Transverse colon (tissue), 4 donors: ENCODE data around the gene FCAR. TPM values are rescaled to one million over a fixed set of nuclear protein-coding genes. Genes with fewer than 3 reads are reported as not detected.
"Not testable (repeated sequence)": the region's sequence is repeated elsewhere in the genome, so short reads cannot be mapped to it uniquely, and the experiment has no call there.

ENCODE experiments used
- DNase-seq: peaks from one replicate; pipeline ENCODE4 v3.0.0-alpha.2; 2019
- H3K27ac ChIP-seq, 4 donors: fragments of 200-600 bp; sonication (generic); 2 replicates each; pipeline ENCODE4 v1.5.1; 2016 to 2018; ENCODE audit warnings: inconsistent platforms in 4 of 4
- H3K27me3 ChIP-seq: fragments of 200-600 bp; sonication (generic); 2 replicates; pipeline ENCODE4 v1.5.1; 2017; ENCODE audit warnings: inconsistent platforms
- H3K36me3 ChIP-seq, 4 donors: fragments of 200-600 bp; sonication (generic); 2 replicates each; pipeline ENCODE4 v1.5.1; 2017 to 2019; ENCODE audit warnings: inconsistent platforms in 4 of 4
- H3K4me1 ChIP-seq, 4 donors: fragments of 200-600 bp; sonication (generic); 2 replicates each; pipeline ENCODE4 v1.5.1; 2017 to 2020; ENCODE audit warnings: inconsistent platforms in 4 of 4
- H3K4me3 ChIP-seq, 4 donors: fragments of 200-600 bp; sonication (generic); 1 replicate in 1 of 4; 2 replicates in 3 of 4; pipeline versions ENCODE4 v1.5.1 to v1.6.1; 2017 to 2019; ENCODE audit warnings: inconsistent platforms in 4 of 4
- H3K9me3 ChIP-seq, 2 donors: fragments of 200-600 bp; sonication (generic); 2 replicates each; pipeline ENCODE4 v1.5.1; 2017 to 2019; ENCODE audit warnings: inconsistent platforms in 2 of 2
- EP300 ChIP-seq: sonication (generic); formaldehyde crosslinking; IDR thresholded peaks from one replicate; pipeline ENCODE4 v1.6.1; 2017; ENCODE audit warnings: antibody characterized with exemption, low read depth
- POLR2A ChIP-seq: fragments of 450-650 bp; IDR thresholded peaks from one replicate; pipeline ENCODE4 v1.6.1; 2016; ENCODE audit warnings: antibody characterized with exemption, mild to moderate bottlenecking, moderate library complexity
- POLR2AphosphoS5 ChIP-seq, 3 donors: sonication (generic); formaldehyde crosslinking; IDR thresholded peaks; one replicate each; pipeline ENCODE4 v1.6.1; 2016; ENCODE audit warnings: antibody characterized with exemption in 3 of 3
- WGBS, 2 donors: methylation state at CpG; one replicate each; pipeline ENCODE4 v1.1.5; 2018; ENCODE audit warnings: low coverage in 1 of 2; 5-methylcytosine and 5-hydroxymethylcytosine counted together
- in situ Hi-C, 4 donors: fragments of 200-750 bp; cut with MboI; loops; one replicate each; pipeline versions ENCODE4 v1.15.0 to v1.15.1; 2017; ENCODE audit warnings: low sequenced_read_pairs in 3 of 4, low pct_ligation_motif_present in 1 of 4, low pct_unique_long_range_greater_than_20kb in 1 of 4
- intact Hi-C: fragments of 100-400 bp; cut with DNase I; formaldehyde crosslinking; loops from one replicate; pipeline ENCODE4 v1.15.1; 2023; ENCODE audit warnings: low total_unique reads
- total RNA-seq, 4 donors: library from RNA; depleted of rRNA; stranded (reverse); fragments of >200 nt; gene quantifications; one replicate each; pipeline ENCODE4 v1.1.0, GENCODE V29; 2016
- TF ChIP-seq, protein P1 (sequence below), 5 experiments: fragments of 200-600 bp in 3 of 5; fragments of 450-650 bp in 2 of 5; sonication (generic) in 3 of 5; IDR thresholded peaks; 1 replicate in 2 of 5; 2 replicates in 3 of 5; pipeline ENCODE4 v1.5.1; 2016 to 2017; ENCODE audit warnings: antibody characterized with exemption in 5 of 5, inconsistent platforms in 3 of 5, mild to moderate bottlenecking in 2 of 5, moderate library complexity in 1 of 5

Gene FCAR
- total RNA-seq, 4 donors from 2014 or later = not detected

DNA sequence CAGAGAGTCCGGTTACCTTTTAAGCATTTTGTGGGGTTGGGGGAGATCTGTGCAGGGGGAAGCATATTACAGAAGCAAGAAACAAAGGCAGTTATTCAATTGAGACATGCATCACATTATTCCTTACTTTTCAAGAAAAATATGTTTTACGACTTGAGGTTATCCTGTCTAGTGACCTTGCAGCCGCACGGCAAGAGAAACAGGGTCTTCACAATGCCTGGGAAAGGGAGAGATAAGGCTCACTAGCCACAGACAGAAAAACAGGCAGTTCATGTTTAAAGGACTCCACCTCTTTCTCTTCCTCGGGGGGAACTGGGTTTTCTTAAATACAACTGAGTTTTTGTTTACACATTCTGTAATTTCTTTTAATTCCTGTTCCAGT, 31.4 kb downstream of the FCAR start:
- no peak for TF ChIP-seq EP300
- TF ChIP-seq, protein P1, sequence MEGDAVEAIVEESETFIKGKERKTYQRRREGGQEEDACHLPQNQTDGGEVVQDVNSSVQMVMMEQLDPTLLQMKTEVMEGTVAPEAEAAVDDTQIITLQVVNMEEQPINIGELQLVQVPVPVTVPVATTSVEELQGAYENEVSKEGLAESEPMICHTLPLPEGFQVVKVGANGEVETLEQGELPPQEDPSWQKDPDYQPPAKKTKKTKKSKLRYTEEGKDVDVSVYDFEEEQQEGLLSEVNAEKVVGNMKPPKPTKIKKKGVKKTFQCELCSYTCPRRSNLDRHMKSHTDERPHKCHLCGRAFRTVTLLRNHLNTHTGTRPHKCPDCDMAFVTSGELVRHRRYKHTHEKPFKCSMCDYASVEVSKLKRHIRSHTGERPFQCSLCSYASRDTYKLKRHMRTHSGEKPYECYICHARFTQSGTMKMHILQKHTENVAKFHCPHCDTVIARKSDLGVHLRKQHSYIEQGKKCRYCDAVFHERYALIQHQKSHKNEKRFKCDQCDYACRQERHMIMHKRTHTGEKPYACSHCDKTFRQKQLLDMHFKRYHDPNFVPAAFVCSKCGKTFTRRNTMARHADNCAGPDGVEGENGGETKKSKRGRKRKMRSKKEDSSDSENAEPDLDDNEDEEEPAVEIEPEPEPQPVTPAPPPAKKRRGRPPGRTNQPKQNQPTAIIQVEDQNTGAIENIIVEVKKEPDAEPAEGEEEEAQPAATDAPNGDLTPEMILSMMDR (IDR thresholded peaks at IDR 0.05) = no peak
- no peak for TF ChIP-seq POLR2AphosphoS5 (IDR thresholded peaks at IDR 0.05)
- TF ChIP-seq POLR2A = no peak
- Histone ChIP-seq H3K4me1 (no peaks in the 10 kb centered on the region), H3K9me3 (no peaks in the 10 kb centered on the region), H3K4me3 (no peak overlapping the region), H3K27ac (no peak overlapping the region), H3K36me3 (no peaks in the 10 kb centered on the region), H3K27me3 (no peaks in the 10 kb centered on the region)
- in situ Hi-C loops (no loop called here), intact Hi-C loops (no loop called here)
- no peak for DNase-seq
- WGBS, 2 donors = 42 to 48% methylated on average over 5 of the region's 5 CpGs

DNA sequence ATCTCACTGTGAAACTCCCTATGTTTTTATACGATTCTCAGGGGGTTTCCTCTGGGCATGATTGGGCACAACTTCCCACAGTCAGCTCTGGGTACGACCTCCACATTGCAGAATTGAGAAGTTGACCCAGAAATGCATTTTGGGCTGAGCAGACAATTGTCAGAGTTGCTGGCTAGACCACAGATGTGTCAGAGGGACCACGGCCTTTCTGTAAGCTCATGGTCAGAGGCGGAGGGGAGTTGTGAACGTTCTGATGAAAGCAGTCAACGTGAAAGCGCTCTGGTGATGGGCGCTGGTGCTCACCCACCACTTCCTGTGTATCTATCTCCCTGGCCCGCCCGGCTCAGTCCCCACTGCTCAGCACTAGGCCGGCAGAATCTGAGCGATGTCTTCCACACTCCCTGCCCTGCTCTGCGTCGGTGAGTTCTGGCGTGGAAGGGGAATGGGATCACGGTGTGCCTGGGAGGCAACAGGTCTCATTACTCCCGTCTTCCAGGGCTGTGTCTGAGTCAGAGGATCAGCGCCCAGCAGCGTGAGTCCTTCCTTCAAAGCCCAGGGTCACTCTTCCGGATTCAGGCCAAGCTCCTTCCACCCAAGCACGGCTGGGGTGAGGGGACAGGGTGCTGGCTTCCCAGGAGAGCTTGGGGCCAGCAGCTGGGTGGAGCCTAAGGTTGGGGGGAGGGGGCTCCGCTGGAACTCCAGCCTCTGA, 31.9 kb downstream of the FCAR start, which contains the start of gene NCR1:
Gene NCR1 (plus strand): TSS at position 346 of the 709 bp plus-strand sequence. CDS start 40 bp downstream, at position 386.
- H3K4me1 ChIP-seq = no peaks in the 10 kb centered on the region
- intact Hi-C loops = no loop called here
- no peaks in the 10 kb centered on the region for H3K27me3 ChIP-seq
- no peak within 1 kb of the TSS for H3K27ac ChIP-seq
- WGBS, 2 donors = 41 to 47% methylated on average over 2 to 22 of the region's 22 CpGs
- in situ Hi-C loops = no loop called here
- no peak for DNase-seq
- H3K36me3 ChIP-seq = no peaks in the 10 kb centered on the region
- TF ChIP-seq, protein P1 (IDR thresholded peaks at IDR 0.05) = no peak
- no peak within 1 kb of the TSS for H3K4me3 ChIP-seq
- no peaks in the 10 kb centered on the region for H3K9me3 ChIP-seq

DNA sequence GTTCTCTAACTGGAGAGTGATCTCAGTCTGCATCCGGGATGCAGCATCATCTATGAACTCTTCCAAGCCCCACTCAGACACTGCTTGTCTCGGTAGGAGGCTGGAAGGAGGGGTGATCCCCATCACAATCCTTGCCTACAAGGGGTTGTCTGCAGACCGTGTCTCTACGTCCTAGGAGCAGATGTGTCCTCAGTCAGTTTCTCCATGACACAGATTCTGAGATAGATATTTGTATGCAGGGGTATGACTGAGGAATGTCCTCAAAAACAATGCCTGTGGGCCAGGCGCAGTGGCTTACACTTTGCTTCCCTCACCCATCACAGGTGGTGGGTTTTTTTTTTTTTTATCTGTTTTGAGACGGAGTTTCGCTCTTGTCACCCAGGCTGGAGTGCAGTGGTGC, 32.8 kb downstream of the FCAR start:
- TF ChIP-seq, protein P1 (IDR thresholded peaks at IDR 0.05) = no peak
- TF ChIP-seq POLR2AphosphoS5 (IDR thresholded peaks at IDR 0.05) (no peak), EP300 (no peak), POLR2A (no peak)
- DNase-seq = no peak
- no peak overlapping the region for H3K4me3 ChIP-seq
- no peaks in the 10 kb centered on the region for H3K4me1 ChIP-seq
- H3K27ac ChIP-seq = no peak overlapping the region
- H3K36me3 ChIP-seq = no peaks in the 10 kb centered on the region
- intact Hi-C loops = no loop called here
- no peaks in the 10 kb centered on the region for H3K27me3 ChIP-seq
- no peaks in the 10 kb centered on the region for H3K9me3 ChIP-seq
- WGBS, 2 donors = 61 to 87% methylated on average over 3 to 7 of the region's 7 CpGs
- in situ Hi-C loops = no loop called here

DNA sequence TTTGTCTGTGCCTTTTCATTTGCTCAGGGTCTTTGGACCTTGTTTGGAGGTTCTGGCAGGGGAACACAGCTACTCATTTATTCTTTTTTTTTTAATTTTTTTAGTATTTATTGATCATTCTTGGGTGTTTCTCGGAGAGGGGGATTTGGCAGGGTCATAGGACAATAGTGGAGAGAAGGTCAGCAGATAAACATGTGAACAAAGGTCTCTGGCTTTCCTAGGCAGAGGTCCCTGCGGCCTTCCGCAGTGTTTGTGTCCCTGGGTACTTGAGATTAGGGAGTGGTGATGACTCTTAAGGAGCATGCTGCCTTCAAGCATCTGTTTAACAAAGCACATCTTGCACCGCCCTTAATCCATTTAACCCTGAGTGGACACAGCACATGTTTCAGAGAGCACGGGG, 33.9 kb downstream of the FCAR start:
- in situ Hi-C loops, DNase-seq, H3K4me1 ChIP-seq, intact Hi-C loops, H3K36me3 ChIP-seq, H3K27ac ChIP-seq, H3K27me3 ChIP-seq, H3K4me3 ChIP-seq, H3K9me3 ChIP-seq: not testable (repeated sequence)
- 57 to 84% methylated on average over 1 to 5 of the region's 5 CpGs for WGBS, 2 donors

DNA sequence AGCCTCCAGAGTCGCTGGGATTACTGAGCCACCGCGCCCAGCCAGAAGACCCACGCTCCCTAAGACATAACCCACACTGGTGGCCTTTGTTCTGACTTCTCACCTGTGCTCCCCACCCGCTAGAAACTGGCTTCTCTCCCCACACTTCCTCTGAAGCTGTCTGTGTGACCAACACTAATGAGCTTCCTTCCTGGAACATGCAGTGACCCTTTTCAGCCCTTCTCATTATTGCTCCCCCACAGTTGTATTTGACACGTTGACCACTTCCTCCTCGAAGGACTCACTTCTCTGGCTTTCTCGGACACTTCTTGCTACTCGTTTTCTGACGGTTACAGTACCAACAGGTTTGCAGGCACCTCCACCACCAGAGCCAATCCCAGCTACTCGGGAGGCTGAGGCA, 42.8 kb downstream of the FCAR start:
- Histone ChIP-seq H3K4me3 (no peak overlapping the region), H3K27ac (no peak overlapping the region), H3K9me3 (no peaks in the 10 kb centered on the region), H3K4me1 (no peaks in the 10 kb centered on the region), H3K27me3 (peaks cover 3% of the 10 kb centered on the region), H3K36me3 (no peaks in the 10 kb centered on the region)
- TF ChIP-seq POLR2AphosphoS5 (IDR thresholded peaks at IDR 0.05) (no peak), EP300 (no peak), POLR2A (no peak)
- TF ChIP-seq, protein P1 (IDR thresholded peaks at IDR 0.05) = no peak
- WGBS, 2 donors = 60 to 75% methylated on average over 2 to 11 of the region's 11 CpGs
- in situ Hi-C loops = no loop called here
- DNase-seq = no peak
- intact Hi-C loops = no loop called here
